NOMO-1 (cell line): ENCODE results near the gene RABGAP1L.
"Not testable (repeated sequence)": the region's sequence is repeated elsewhere in the genome, so short reads cannot be mapped to it uniquely, and the experiment has no call there.

ENCODE experiments used
- DNase-seq, 2 experiments: peaks; one replicate each; lab custom pipeline; 2025; ENCODE audit not compliant: unreplicated experiment in 2 of 2; lab: John Stamatoyannopoulos, UW

RABGAP1L gene

DNA sequence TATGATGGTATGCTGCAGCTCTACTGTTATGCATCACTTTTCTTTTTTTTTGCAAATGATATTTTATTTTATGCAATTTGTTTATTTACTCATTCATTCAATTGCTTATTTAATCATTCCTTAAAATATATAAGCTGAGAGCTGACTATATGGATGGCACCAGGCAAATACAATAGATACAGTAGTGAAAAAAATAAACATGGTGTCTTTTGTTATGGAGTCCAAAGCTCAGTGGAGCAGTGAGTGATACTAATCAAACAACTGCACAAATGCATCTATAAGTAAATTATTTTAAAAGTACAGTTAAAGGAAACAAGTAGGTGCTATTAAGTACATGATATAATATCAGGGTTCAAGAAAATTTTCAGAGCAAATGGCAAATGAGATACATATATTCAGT is 534.2 kb downstream of the RABGAP1L start:
- DNase-seq: not testable (repeated sequence)

DNA sequence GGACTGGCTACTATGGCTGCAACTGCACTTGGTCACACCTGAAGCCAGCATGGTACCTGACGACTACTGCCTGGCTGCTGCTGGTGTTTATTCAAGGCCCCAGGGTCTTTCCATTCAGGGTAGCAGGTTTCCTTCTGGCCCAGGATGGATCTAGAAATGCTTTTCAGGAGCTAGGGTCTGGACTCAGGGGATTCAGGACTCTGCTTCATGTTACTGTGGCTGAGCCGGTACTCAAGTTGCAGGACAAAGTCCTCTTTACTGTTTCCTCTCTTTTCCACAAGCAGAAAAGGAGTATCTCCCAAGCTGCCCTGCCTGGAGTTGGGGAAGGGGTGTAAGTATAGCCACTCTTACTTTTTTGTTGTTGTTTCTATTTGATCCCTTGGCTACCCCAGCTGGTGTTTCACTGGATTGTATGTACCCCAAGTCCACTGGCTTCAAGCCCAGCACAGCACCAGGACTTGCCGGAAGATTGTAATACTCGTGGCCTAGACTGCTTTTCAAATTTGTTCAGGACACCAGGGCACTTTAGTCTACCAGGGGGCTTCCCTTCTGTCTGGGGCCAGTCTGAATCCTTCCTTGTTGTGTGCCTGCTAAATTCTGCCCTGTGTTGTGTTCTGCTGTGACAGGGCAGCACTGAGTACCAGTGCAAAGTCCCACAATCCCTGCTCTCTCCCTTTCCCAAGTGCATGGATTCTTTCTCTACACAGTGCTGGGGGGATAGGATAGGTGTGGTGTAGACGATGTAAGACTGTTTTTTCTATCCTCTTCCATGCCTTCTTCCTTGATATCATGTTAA is 536.9 kb downstream of the RABGAP1L start:
- no peak for DNase-seq

DNA sequence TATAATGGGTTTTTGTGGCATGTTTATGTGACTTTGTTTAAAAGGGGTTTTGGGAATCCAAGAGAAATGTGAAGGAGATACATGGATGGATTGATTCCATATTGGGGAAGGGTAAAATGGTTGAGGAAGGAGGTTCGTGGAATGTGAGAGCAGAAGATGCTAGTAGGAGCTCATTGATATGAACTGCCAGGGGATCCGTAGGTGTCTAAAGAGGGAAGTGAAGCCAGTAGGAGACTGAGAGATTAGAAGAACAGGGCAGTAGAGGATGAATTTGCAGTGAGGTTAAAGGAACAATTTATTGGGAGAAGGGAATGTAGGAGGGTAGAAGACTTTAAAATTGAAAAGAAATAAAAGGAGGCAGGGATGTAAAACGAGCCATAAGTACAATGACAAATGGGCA is 541.0 kb downstream of the RABGAP1L start:
- DNase-seq: no peak

GRCh38 chr1:174700775-174701174 is 541.5 kb downstream of the RABGAP1L start:
- no peak for DNase-seq

DNA sequence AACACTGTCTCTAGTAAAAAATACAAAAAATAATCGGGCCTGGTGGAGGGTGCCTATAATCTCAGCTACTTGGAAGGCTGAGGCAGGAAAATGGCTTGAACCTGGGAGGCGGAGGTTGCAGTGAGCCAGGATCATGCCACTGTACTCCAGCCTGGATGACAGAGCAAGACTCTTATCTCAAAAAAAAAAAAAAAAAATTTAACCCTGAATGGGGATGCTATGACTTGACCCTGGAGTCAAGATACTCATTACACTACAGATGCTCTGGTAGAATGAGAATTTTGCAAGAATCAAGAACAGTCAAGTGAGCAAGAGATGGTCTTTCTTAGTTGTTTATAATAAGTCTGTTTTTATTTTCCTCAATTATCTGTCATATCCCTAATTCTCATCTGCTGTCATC is 542.2 kb downstream of the RABGAP1L start:
- no peak for DNase-seq

DNA sequence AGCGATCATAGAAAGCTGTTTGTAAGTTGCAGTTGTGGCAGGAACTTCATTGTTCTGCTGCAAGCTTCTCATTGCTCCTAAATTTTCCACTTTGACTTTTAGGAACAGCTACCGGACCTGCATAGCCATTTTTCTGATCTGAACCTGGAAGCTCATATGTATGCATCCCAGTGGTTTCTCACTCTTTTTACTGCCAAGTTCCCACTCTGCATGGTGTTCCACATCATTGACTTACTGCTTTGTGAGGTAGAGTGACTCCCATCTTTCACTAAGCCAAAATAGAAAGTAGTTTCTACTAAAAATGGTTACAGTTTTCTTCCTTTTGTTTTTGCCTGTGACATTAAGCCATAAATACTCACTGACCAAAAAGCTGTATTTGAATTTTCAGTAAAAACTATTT is 542.7 kb downstream of the RABGAP1L start:
- DNase-seq: no peak

DNA sequence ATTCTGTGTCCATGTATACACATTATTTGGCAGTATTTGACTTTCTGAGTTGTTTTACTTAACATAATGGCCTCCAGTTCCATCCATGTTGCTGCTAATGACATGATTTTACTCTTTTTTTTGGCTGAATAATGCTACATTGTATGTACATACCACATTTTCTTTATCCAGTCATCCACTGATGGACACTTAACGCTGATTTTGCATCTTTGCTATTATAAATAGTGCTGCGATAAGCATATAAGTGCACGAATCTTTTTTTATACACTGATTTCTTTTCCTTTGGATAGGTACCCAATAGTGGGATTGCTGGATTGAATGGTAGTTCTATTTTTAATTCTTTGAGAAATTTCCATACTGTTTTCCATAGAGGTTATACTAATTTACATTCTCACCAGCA is 544.0 kb downstream of the RABGAP1L start:
- DNase-seq: no peak

DNA sequence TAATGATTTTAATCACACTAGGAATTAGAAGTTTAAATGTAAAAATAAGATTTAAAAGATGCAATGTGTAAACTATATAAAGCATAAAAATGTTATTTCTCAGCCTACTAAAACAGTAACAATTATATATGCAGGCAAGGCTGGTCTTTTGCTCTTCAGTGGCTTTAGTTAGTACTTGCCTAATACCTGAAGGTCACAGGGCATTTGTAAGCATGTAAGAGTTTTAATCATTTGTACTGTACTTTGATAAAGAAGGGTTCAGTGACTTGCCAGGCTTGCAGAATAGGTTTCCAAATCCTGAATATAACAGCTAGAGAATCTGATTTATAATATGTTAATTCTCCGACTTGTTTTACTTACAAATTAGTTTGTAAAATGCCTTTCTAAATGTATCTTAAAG is 545.0 kb downstream of the RABGAP1L start:
- no peak for DNase-seq

DNA sequence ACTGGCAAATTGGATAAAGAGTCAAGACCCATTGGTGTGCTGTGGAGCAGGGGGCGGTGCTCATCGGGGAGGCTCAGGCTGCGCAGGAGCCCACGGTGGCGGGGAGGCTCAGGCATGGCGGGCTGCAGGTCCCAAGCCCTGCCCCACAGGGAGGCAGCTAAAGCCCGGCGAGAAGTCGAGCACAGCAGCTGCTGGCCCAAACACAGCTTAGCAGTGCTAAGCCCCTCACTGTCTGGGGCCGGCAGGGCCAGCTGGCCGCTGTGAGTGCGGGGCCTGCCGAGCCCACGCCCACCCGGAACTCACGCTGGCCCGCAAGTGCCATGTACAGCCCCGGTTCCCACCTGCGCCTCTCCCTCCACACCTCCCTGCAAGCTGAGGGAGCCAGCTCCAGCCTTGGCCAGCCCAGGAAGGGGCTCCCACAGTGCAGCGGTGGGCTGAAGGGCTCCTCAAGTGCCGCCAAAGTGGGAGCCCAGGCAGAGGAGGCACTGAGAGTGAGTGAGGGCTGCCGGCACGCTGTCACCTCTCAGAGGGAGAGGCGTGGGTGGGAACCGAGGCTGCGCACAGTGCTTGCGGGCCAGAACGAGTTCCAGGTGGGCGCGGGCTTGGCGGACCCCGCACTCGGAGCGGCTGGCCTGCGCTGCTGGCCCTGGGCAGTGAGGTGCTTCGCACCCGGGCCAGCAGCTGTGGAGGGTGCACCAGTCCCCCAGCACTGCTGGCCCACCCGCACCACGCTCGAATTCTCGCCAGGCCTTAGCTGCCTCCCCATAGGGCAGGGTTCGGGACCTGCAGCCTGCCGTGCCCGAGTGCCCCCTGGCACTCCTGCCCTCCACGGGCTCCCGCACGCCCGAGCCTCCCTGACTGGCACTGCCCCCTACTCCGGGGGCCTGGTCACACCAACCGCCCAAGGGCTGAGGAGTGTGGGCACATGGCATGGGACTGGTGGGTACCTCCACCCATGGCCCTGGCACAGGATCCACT is 551.8 kb downstream of the RABGAP1L start:
- no peak for DNase-seq

GRCh38 chr1:174711848-174712247 is 552.5 kb downstream of the RABGAP1L start:
- DNase-seq: not testable (repeated sequence)

- DNase-seq: no peak
Observed at GRCh38 chr1:174712541-174712940, 553.2 kb downstream of the RABGAP1L start.

GRCh38 chr1:174713796-174714195 is 554.5 kb downstream of the RABGAP1L start:
- no peak for DNase-seq

DNA sequence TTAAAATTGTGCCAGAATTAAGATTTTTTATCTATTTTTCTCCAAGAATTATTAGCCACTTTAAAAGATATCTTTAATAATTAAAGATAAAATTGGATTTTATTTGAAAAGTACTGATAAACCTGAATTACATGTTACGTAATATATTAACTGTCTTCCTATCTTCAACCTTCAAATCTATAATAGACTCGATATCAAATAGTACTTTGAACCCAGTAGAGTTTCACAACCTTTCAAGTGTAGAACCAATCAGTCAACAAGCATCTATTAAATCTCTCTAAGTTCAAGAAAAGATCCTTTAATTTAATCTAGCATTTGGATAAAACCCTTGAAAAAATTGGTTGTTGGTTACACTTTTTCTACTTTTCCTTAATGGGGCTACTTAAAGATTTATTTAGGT is 559.9 kb downstream of the RABGAP1L start:
- no peak for DNase-seq

DNA sequence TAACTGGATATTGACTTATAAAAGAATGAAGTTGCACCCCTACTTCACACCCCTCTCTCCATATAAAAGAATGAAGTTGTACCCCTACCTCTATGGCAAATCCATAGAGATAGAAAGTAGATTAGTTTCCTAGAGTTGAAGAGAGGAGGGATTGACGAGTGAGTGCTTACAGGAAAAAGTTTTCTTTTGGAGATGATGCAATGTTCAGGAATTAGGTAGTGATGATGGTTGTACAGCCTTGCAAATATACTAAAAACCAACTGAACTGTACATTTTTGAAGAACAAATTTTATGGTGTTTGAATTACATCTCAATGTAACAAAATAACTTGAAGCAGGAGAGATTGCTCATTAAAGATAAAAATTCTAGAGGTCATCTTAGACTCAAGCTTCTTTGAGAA is 561.3 kb downstream of the RABGAP1L start:
- no peak for DNase-seq

GRCh38 chr1:174721246-174721645 is 561.9 kb downstream of the RABGAP1L start:
- no peak for DNase-seq

- no peak for DNase-seq
Observed at GRCh38 chr1:174723816-174724215, 564.5 kb downstream of the RABGAP1L start.

GRCh38 chr1:174724219-174724618 is 564.9 kb downstream of the RABGAP1L start:
- DNase-seq: no peak

DNA sequence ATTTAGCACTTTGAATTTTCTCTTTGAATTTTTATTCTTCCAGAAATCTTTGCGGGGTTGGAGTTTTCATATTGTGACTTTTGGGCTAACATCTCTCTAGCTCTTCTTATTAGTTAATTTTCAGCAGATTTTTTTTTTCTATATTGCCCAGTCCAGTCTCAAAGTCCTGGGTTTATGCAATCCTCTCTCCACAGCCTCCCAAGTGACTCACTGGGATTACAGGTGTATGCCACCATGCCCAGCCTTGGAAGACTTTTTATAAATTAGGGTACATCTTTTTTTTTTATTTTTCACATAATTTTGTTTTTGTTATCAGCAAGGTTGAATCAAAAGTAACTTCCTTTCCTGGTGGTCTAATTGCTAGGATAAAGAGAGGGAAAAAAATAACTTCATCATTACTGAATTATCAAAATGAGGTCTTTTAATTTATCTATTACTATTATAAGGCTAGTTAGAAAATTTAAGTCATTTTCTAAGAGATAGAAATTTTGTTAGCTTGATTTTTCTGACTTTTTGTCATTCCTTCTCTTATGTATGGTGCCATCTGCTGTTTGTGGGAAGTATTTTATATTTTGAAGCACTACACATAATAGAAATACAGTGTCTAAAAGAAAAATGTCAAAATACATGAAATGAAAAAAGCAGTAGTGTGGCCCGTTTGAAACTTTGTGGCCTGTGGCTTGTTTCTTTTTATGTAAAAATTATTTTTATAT is 567.0 kb downstream of the RABGAP1L start:
- peak in 1 of 2 experiments; percentile 27 for DNase-seq

GRCh38 chr1:174726880-174727585 is 567.7 kb downstream of the RABGAP1L start:
- DNase-seq: no peak

GRCh38 chr1:174734270-174734669 is 575.0 kb downstream of the RABGAP1L start:
- no peak for DNase-seq
